Activated T-helper 17 cell treated with anti-CD3 and anti-CD28 coated beads, Interleukin-2, amount 50 U/mL, for 72 hours (primary cell): ENCODE results near the gene MED13L. TPM values are rescaled to one million over a fixed set of nuclear protein-coding genes. Genes with fewer than 3 reads are reported as not detected.

ENCODE experiments used
- ATAC-seq: fragments of 150-1000 bp; cut with Tn5 transposase; replicated peaks from 2 replicates; pipeline ENCODE4 v1.10.0; 2021; ENCODE audit warnings: mild to moderate bottlenecking, moderate library complexity
- H3K27ac Mint-ChIP-seq: one replicate; pipeline ENCODE4 v1.8.0; 2022; ENCODE audit warnings: mixed read lengths
- H3K27me3 Mint-ChIP-seq: one replicate; pipeline ENCODE4 v1.8.0; 2022; ENCODE audit warnings: mixed read lengths
- H3K36me3 Mint-ChIP-seq: one replicate; pipeline ENCODE4 v1.8.0; 2022; ENCODE audit warnings: low read depth, mild to moderate bottlenecking, mixed read lengths
- H3K4me1 Mint-ChIP-seq: one replicate; pipeline ENCODE4 v1.8.0; 2022; ENCODE audit warnings: mixed read lengths
- H3K4me3 Mint-ChIP-seq: one replicate; pipeline ENCODE4 v1.8.0; 2022; ENCODE audit warnings: mild to moderate bottlenecking, mixed read lengths
- H3K9me3 Mint-ChIP-seq: one replicate; pipeline ENCODE4 v1.8.0; 2022; ENCODE audit warnings: mixed read lengths
- total RNA-seq, 2 donors: library from RNA; stranded (reverse); gene quantifications; one replicate each; pipeline ENCODE4 v1.2.3, GENCODE V29; 2022

The MED13L gene
- total RNA-seq, 2 donors from 2014 or later = 49.9 to 56.2 TPM

DNA sequence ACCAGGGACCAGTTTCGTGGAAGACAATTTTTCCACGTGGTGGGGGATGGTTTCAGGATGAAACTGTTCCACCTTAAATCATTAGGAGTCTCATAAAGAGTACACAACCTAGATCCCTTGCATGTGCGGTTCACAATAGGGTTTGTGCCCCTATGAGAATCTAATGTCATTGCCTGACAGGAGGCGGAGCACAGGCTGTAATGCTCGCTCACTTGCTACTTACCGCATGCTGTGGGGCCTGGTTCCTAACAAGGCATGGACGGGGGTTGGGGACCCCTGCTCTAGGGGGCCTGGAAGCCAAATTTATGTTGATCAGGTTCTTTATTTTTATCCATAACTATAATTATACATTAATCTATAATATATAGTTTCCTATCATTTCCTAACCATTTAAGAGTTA, 315.3 kb downstream of the MED13L start:
- peaks cover 5% of the 10 kb centered on the region for H3K4me1 Mint-ChIP-seq
- H3K36me3 Mint-ChIP-seq = peaks cover 99% of the 10 kb centered on the region
- H3K27ac Mint-ChIP-seq = no peak overlapping the region
- ATAC-seq = no peak
- H3K9me3 Mint-ChIP-seq = no peaks in the 10 kb centered on the region
- H3K27me3 Mint-ChIP-seq = no peaks in the 10 kb centered on the region
- no peak overlapping the region for H3K4me3 Mint-ChIP-seq

DNA sequence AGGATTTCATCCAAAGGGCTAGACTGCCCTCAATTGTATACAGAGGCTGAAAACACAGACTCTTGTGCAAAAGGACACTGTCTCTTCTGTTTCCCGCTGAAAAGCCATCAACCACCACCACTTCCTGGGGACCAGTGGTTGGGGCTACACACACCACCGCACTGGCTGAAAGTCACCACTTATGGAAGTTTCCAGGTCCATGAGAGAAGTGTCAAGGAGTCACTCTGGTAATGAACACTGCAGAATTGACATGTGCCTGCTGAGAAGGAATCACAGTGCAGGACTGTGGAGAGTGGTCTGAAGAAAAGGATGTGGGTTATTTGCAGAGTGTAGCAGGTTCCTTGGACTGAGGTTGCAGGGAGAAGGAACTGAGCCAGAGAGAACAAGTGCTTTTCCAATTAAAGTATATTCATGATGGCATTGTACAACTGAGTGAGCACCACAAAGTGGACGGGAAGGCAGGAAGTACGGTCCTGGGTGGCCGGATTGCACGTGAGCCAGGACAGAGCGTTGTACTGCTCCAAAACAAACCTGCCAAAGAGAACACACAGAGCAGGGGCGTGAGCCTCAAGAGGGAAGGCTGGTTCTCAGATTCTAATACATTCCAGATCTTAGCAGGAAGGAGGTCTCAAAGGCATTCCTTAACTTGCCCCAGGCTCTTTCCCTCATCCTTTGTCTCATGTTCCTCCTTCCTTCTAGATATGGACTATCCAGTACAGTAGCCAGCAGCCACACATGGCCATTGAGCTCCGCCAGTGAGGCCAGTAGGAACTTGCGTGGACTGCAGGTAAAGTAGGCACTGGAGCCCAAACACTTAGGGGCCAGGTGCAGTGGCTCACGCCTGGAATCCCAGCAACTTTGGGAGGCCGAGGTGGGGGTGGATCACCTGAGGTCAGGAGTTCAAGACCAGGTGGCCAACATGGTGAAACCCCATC, 316.4 kb downstream of the MED13L start:
- no peak overlapping the region for H3K27ac Mint-ChIP-seq
- peaks cover 90% of the 10 kb centered on the region for H3K36me3 Mint-ChIP-seq
- H3K27me3 Mint-ChIP-seq = no peaks in the 10 kb centered on the region
- ATAC-seq = peak; percentile 73
- no peaks in the 10 kb centered on the region for H3K9me3 Mint-ChIP-seq
- peaks cover 5% of the 10 kb centered on the region for H3K4me1 Mint-ChIP-seq
- H3K4me3 Mint-ChIP-seq = no peak overlapping the region

DNA sequence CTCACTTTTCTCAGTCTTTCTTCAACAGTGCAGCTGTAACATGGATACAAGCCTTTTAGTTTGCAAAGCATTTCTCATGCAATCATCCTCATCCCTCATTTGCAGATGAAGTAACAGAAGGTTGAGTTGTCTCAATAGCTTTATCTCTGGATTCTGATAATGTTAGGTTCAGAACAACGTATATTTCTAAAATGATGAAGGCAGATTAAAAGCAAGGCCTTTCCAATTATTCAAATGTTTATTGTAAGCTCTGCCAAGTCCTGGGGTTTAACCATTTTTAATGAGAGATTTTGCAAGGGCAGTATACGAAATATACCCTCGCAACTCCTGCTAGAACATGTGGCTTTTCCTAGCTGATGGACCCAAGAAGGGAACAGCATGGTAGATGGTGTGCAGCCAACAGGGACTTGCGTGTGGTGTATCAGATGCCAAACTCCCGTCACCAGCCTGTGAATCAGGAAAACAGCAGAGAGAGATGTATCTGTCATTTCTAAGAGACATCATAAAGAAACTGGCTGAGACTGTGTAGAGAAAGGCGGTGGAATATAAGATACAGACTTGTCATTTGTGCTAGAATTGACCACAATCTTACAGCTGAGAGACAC, 319.7 kb downstream of the MED13L start:
- Mint-ChIP-seq H3K4me1 (peaks cover 5% of the 10 kb centered on the region), H3K36me3 (peaks cover 57% of the 10 kb centered on the region), H3K4me3 (no peak overlapping the region), H3K9me3 (no peaks in the 10 kb centered on the region), H3K27me3 (no peaks in the 10 kb centered on the region), H3K27ac (no peak overlapping the region)
- no peak for ATAC-seq

DNA sequence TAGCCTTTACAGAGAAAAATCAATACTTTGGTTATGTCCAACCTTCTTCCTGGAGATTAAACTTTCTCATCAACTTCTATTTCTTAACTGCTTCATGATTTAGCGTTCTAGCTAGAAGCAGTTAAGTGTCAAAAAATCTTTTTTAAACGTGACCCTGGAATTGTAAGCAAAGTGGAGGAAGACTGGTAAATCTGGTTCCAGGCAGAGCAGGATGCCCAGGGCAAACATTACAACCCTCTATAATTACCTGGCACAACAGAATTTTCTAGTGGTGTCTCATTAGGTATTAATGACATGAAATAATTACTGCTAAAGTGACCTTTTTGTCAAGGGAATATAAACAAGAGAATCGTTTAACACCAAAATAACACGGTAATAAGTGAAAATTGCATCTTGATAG, 320.8 kb downstream of the MED13L start:
- Mint-ChIP-seq H3K9me3 (no peaks in the 10 kb centered on the region), H3K4me1 (peaks cover 5% of the 10 kb centered on the region), H3K36me3 (peaks cover 47% of the 10 kb centered on the region), H3K27ac (no peak overlapping the region), H3K4me3 (no peak overlapping the region), H3K27me3 (no peaks in the 10 kb centered on the region)
- no peak for ATAC-seq

DNA sequence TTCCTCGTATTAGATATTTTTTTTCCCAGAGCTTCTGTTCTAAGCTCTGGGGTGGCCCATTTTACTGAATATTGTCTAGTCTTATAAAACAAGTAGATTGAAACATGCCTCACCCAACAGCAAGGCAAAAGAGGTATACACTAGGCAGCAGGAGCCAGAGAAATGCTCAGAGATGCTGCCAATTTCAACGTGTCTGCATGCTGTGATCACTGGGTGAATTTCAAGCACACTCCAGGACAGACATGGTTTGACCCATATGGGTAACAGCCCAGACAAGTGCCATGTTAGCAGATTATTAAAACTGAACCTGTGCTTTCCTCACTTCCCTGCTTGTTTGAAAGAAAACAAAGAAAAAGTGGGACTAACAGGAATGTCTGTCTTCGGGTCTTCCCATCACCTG, 321.3 kb downstream of the MED13L start:
- ATAC-seq = no peak
- Mint-ChIP-seq H3K4me3 (no peak overlapping the region), H3K27me3 (no peaks in the 10 kb centered on the region), H3K27ac (no peak overlapping the region), H3K4me1 (peaks cover 5% of the 10 kb centered on the region), H3K36me3 (peaks cover 43% of the 10 kb centered on the region), H3K9me3 (peaks cover 3% of the 10 kb centered on the region)

DNA sequence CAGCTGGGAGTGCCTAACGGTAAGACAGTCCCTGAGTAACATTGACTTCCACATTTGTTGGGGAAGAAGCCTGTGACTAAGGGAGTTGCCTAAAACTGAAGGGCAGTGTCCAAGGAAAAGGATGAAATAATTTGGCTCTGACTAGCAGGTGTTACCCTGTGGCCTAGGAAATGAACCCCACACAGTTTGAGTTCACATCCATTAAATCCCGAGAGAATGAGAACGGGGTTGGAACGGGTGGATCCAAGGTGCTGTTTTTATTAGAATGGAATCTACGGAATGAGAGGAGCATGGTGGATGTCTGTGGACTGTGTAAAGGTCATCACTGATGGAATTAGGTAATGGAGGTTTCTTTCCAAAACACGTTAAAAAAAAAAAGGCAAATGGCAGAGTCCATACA, 324.0 kb downstream of the MED13L start:
- Mint-ChIP-seq H3K4me1 (no peaks in the 10 kb centered on the region), H3K9me3 (peaks cover 3% of the 10 kb centered on the region), H3K27me3 (no peaks in the 10 kb centered on the region), H3K27ac (no peak overlapping the region), H3K4me3 (no peak overlapping the region), H3K36me3 (peaks cover 15% of the 10 kb centered on the region)
- no peak for ATAC-seq

DNA sequence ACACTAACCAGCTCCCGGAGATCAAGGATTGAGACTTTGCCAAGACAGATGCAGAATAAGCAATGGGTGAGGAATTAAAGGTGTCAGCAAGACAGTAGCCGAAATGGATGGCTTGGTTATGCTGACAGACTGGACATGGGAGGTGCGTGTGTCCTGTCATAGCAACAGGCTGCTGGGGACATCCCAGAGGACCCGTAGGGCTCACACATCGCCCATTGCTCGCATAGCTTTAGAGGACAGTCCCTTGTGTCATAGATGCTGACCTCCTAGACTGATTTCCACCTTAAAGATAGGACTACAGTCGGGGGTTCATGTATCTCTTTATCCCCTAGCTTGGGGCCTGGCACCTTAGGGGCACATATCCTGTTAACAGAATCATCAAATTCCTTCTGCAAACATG, 324.5 kb downstream of the MED13L start:
- Mint-ChIP-seq H3K9me3 (peaks cover 3% of the 10 kb centered on the region), H3K4me3 (no peak overlapping the region), H3K27ac (no peak overlapping the region), H3K27me3 (no peaks in the 10 kb centered on the region), H3K4me1 (no peaks in the 10 kb centered on the region), H3K36me3 (peaks cover 11% of the 10 kb centered on the region)
- ATAC-seq = no peak

DNA sequence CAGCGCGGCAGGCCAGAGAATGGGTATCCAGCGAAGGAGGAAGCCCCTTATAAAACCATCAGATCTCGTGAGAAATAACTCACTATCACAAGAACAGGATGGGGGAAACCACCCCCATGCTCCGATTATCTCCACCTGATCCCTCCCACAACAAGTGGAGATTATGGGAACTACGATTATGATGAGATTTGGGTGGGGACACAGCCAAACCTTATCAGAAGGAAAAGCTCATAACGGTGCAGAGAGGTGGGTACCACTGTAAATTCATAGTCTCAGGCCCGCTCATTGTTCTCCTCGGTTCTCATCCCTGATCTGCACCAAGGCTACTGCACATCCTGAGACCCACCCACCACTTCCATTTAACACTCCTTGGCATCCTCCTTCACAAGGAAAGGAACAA, 326.5 kb downstream of the MED13L start:
- H3K9me3 Mint-ChIP-seq = peaks cover 3% of the 10 kb centered on the region
- no peak overlapping the region for H3K4me3 Mint-ChIP-seq
- no peak for ATAC-seq
- no peaks in the 10 kb centered on the region for H3K27me3 Mint-ChIP-seq
- H3K4me1 Mint-ChIP-seq = no peaks in the 10 kb centered on the region
- no peak overlapping the region for H3K27ac Mint-ChIP-seq
- H3K36me3 Mint-ChIP-seq = no peaks in the 10 kb centered on the region

DNA sequence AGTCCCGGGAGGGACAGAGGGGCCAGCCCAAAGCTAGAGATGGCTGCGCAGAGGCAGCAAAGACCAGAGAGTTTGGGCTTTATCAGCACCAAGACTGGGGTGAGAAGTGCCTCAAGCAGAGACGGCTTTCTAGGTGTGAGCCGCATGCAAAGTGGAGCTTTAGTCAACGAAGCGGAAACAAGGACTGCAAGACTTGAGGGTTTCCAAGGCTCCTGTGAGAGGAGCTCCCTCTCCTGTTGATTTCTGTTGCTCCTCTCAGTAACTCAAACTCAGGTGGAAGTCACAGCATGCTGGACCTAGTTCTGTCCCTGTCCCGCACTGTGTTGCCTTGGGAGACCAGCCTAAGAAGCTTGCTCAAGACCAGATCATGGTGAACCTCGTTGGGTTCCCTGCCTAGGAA, 327.8 kb downstream of the MED13L start:
- no peaks in the 10 kb centered on the region for H3K27me3 Mint-ChIP-seq
- H3K36me3 Mint-ChIP-seq = no peaks in the 10 kb centered on the region
- no peak overlapping the region for H3K4me3 Mint-ChIP-seq
- ATAC-seq = no peak
- H3K27ac Mint-ChIP-seq = no peak overlapping the region
- H3K9me3 Mint-ChIP-seq = peaks cover 3% of the 10 kb centered on the region
- no peaks in the 10 kb centered on the region for H3K4me1 Mint-ChIP-seq

DNA sequence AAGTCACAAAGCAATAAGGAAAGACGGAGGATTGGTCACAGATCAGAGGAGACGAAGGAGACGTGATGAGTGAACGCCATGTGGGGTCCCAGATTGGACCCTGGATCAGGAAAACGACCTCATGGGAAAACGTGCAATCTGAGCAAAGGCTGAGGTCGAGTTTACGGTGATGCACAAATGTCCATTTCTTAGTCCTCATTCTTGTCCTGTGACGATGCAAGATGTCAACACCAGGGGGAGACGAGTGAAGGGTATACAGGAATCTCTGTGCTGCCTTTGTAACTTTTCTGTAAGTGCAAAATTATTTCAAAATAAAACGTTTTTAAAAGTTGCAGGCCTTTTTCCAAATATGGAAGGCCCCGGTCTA, 329.8 kb downstream of the MED13L start:
- H3K27ac Mint-ChIP-seq = no peak overlapping the region
- no peaks in the 10 kb centered on the region for H3K27me3 Mint-ChIP-seq
- no peaks in the 10 kb centered on the region for H3K36me3 Mint-ChIP-seq
- no peaks in the 10 kb centered on the region for H3K4me1 Mint-ChIP-seq
- ATAC-seq = no peak
- H3K4me3 Mint-ChIP-seq = no peak overlapping the region
- peaks cover 3% of the 10 kb centered on the region for H3K9me3 Mint-ChIP-seq

DNA sequence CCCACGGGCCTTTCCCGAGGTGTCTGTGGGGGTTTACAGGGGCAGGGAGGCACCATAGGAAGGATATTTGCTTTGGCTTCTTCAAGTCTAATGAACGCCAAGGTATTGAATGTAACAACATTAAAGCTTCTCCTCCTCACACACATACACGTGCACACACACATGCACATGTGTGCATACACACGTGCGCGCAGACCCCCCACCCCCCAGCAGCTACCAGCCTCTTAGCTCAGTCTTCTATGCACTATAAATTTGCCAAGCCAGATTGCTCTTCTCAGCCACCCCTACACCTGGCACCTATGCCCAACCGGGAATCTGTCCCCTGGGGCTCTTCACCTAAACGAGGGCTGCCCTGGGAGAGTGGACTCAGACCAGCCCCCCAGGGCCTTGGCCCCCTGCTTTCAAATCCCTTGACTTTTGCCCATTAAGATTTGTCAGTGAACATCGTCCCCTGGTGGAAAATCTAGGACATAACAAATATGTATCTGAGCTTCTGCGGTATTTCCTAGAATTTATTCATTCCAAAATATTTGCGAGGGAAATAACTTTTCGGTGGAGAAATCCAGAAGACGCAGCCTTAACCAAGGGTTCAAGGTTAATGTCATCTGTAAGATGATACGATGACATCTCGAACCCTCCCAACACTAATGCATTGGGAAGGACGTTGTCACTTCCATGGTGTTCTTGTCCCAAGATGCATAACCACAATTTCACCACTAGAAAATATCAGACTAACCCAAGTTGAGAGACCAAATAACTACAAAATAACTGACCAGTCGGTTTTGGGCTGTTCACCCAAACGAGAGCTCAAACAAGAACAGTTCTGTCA, 330.4 kb downstream of the MED13L start:
- H3K36me3 Mint-ChIP-seq = no peaks in the 10 kb centered on the region
- ATAC-seq = no peak
- no peaks in the 10 kb centered on the region for H3K4me1 Mint-ChIP-seq
- no peak overlapping the region for H3K4me3 Mint-ChIP-seq
- H3K9me3 Mint-ChIP-seq = peaks cover 3% of the 10 kb centered on the region
- H3K27me3 Mint-ChIP-seq = no peaks in the 10 kb centered on the region
- H3K27ac Mint-ChIP-seq = no peak overlapping the region

DNA sequence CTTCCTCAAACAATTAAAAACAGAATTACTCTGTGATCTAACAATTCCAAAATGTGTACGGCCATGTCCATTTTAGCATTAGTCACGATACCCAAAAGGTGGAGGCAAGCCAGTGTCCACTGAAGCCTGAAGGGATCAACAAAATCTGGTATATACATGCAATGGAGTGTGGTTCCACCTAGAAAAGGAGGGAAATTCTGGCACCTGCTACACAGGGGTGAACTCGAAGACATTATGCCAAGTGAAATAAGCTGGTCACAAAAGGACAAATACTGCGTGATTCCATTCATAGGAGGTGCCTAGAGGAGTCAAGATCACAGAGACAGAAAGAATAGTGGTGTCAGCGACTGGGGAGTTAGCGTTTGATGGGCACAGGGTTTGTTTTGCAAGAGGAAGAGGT, 331.4 kb downstream of the MED13L start:
- H3K27ac Mint-ChIP-seq = no peak overlapping the region
- H3K27me3 Mint-ChIP-seq = no peaks in the 10 kb centered on the region
- H3K9me3 Mint-ChIP-seq = peaks cover 2% of the 10 kb centered on the region
- no peaks in the 10 kb centered on the region for H3K4me1 Mint-ChIP-seq
- H3K4me3 Mint-ChIP-seq = no peak overlapping the region
- ATAC-seq = no peak
- H3K36me3 Mint-ChIP-seq = no peaks in the 10 kb centered on the region

DNA sequence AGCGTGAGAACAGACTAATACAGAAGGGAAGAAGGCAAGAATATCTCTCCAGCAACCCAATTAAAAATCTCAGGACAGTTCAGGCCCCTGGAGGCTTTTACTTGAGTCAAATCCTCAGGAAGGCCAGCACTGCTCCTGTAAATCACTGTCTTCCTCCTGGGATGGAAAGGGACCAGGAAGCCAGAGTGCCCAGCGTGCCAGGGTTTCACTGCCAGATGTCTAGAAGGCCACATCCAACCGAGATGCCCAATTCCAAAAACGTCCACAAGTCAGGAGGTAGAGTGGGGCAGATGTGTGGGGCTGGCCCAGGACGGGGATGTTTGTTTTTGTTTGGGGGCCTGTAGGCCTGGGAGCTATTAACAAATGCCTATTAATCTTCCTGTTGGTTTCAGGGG, 332.0 kb downstream of the MED13L start:
- Mint-ChIP-seq H3K4me1 (no peaks in the 10 kb centered on the region), H3K36me3 (no peaks in the 10 kb centered on the region), H3K27me3 (no peaks in the 10 kb centered on the region), H3K27ac (no peak overlapping the region), H3K4me3 (no peak overlapping the region), H3K9me3 (peaks cover 4% of the 10 kb centered on the region)
- ATAC-seq = no peak

DNA sequence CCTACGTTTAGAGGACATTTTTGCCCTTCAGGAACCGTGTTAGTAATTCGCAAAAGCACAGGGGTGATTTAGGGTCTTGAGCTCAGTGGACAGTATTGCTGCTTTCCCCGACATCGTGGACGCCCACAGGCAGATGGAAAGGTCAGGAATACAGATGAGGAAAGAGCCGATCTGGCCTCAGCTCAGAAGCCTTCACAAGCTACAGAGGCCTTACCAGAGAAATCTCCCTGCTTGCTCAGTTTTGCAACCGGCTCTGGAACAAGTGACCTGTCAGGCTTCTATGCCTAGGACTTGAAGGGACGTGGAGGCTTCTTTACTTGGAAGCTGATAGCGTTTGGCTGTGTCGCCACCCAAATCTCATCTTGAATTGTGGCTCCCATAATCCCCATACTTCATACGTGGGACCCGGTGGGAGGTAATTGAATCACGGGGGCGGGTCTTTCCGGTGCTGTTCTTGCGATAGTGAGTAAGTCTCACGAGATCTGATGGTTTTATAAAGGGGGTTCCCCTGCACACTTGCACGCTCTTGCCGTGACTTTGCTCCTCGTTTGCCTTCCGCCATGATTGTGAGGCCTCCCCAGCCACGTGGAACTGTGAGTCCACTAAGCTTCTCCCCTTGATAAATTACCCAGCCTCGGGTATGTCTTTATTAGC, 332.5 kb downstream of the MED13L start:
- no peak overlapping the region for H3K4me3 Mint-ChIP-seq
- H3K27me3 Mint-ChIP-seq = peaks cover 4% of the 10 kb centered on the region
- H3K27ac Mint-ChIP-seq = no peak overlapping the region
- H3K9me3 Mint-ChIP-seq = peaks cover 4% of the 10 kb centered on the region
- no peak for ATAC-seq
- no peaks in the 10 kb centered on the region for H3K4me1 Mint-ChIP-seq
- no peaks in the 10 kb centered on the region for H3K36me3 Mint-ChIP-seq
